Vagina (tissue), 2 donors: Measurements from ENCODE around the gene SFN.

Experiments used
- POLR2A ChIP-seq, 2 donors: fragments of 450-650 bp; IDR thresholded peaks; one replicate each; pipeline ENCODE4 v1.6.1; 2017; ENCODE audit warnings: antibody characterized with exemption in 2 of 2, mild to moderate bottlenecking in 2 of 2, moderate library complexity in 2 of 2
- POLR2AphosphoS5 ChIP-seq, 2 donors: sonication (generic); formaldehyde crosslinking; IDR thresholded peaks; one replicate each; pipeline ENCODE4 v1.9.0; 2017; ENCODE audit warnings: antibody characterized with exemption in 2 of 2, mild to moderate bottlenecking in 2 of 2, low read depth in 1 of 2; ENCODE audit not compliant: insufficient read depth in 1 of 2
- TF ChIP-seq, protein P1 (sequence below), 3 experiments: fragments of 450-650 bp in 2 of 3; fragments of 200-600 bp in 1 of 3; sonication (generic) in 1 of 3; IDR thresholded peaks; one replicate each; pipeline ENCODE4 v1.5.1; 2017 to 2019; ENCODE audit warnings: antibody characterized with exemption in 3 of 3, mild to moderate bottlenecking in 2 of 3, moderate library complexity in 2 of 3

DNA sequence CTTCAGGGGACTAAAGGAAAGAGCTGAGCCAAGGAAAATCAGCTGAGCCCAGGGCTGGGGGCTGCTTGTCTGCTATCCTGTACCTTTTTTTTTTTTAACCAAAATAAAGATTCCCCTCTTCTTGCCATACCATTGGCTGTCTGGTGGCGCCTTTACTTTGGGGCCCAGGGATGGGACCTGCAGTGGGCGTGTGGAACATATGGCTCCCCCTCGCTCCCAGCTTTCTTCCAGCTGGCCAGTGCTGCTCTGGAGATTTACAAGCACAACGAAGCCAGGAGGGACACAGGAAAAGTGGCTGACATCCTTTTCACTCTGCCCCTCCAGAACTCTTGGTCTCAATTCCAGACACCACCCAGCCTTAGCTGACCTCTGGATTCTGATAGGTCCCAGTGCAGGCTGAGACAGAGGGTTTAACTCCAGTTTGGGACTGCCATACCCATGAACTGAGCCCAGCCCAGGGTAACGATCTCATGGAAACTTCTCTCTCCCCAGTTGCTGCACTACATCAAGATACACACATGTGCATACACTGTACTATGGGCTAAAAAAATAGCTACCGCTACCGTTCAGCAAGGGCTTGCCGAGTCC, 5.4 kb upstream of the SFN start:
- TF ChIP-seq, protein P1, sequence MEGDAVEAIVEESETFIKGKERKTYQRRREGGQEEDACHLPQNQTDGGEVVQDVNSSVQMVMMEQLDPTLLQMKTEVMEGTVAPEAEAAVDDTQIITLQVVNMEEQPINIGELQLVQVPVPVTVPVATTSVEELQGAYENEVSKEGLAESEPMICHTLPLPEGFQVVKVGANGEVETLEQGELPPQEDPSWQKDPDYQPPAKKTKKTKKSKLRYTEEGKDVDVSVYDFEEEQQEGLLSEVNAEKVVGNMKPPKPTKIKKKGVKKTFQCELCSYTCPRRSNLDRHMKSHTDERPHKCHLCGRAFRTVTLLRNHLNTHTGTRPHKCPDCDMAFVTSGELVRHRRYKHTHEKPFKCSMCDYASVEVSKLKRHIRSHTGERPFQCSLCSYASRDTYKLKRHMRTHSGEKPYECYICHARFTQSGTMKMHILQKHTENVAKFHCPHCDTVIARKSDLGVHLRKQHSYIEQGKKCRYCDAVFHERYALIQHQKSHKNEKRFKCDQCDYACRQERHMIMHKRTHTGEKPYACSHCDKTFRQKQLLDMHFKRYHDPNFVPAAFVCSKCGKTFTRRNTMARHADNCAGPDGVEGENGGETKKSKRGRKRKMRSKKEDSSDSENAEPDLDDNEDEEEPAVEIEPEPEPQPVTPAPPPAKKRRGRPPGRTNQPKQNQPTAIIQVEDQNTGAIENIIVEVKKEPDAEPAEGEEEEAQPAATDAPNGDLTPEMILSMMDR (IDR thresholded peaks at IDR 0.05), result no peak
- no peak for TF ChIP-seq POLR2AphosphoS5 (IDR thresholded peaks at IDR 0.05; ENCODE audit: insufficient read depth in 1 of 2, low read depth in 1 of 2)
- no peak for TF ChIP-seq POLR2A (IDR thresholded peaks at IDR 0.05)
